H1 (cell line): Measurements from ENCODE around the gene TNRC6B.

Experiments
- CHD1 ChIP-seq: IDR thresholded peaks from 2 replicates; pipeline ENCODE4 v1.6.1; 2012; ENCODE audit warnings: low read depth, low read length, improper control_type of control experiment
- CTCF ChIP-seq, 3 experiments: IDR thresholded peaks; 1 replicate in 2 of 3; 2 replicates in 1 of 3; pipeline versions ENCODE4 v1.5.1 to v1.6.1; 2011; ENCODE audit warnings: low read length in 3 of 3, mild to moderate bottlenecking in 3 of 3, inconsistent platforms in 2 of 3, low read depth in 1 of 3, moderate library complexity in 1 of 3; ENCODE audit not compliant: insufficient read depth in 1 of 3; ENCODE audit errors: control extremely low read depth in 1 of 3
- EP300 ChIP-seq, 2 experiments: IDR thresholded peaks; 1 replicate in 1 of 2; 2 replicates in 1 of 2; pipeline ENCODE4 v1.6.1; 2011 to 2012; ENCODE audit warnings: low read depth in 2 of 2, low read length in 2 of 2, mild to moderate bottlenecking in 2 of 2, borderline replicate concordance in 1 of 2, inconsistent platforms in 1 of 2, moderate library complexity in 1 of 2
- GTF2F1 ChIP-seq: IDR thresholded peaks from 2 replicates; pipeline ENCODE4 v1.6.1; 2012; ENCODE audit warnings: low read depth, low read length, improper control_type of control experiment, borderline replicate concordance
- KDM4A ChIP-seq: IDR thresholded peaks from one replicate; pipeline ENCODE4 v1.7.1; 2012; ENCODE audit warnings: low read depth, mild to moderate bottlenecking, moderate library complexity, low read length, inconsistent platforms; ENCODE audit not compliant: severe bottlenecking
- KDM5A ChIP-seq: fragments of 200-600 bp; IDR thresholded peaks from 2 replicates; pipeline ENCODE4 v1.7.1; 2012; ENCODE audit warnings: mild to moderate bottlenecking, low read length, inconsistent platforms, mixed read lengths
- MAX ChIP-seq: IDR thresholded peaks from 2 replicates; pipeline ENCODE4 v1.6.1; 2012; ENCODE audit warnings: inconsistent platforms
- POLR2A ChIP-seq, 2 experiments: IDR thresholded peaks; 1 replicate in 1 of 2; 2 replicates in 1 of 2; pipeline ENCODE4 v1.6.1; 2011; ENCODE audit warnings: low read depth in 2 of 2, low read length in 2 of 2, mild to moderate bottlenecking in 2 of 2; ENCODE audit errors: control extremely low read depth in 1 of 2
- RAD21 ChIP-seq, 2 experiments: IDR thresholded peaks in 1 of 2; conservative IDR thresholded peaks in 1 of 2; 2 replicates each; pipeline ENCODE4 v1.6.1; 2011; ENCODE audit warnings: low read depth in 2 of 2, low read length in 2 of 2, improper control_type of control experiment in 1 of 2, inconsistent platforms in 1 of 2, mild to moderate bottlenecking in 1 of 2, moderate library complexity in 1 of 2
- RFX5 ChIP-seq: IDR thresholded peaks from 2 replicates; pipeline ENCODE4 v1.6.1; 2011; ENCODE audit warnings: low read depth, low read length, improper control_type of control experiment, borderline replicate concordance
- SP1 ChIP-seq: IDR thresholded peaks from 2 replicates; pipeline ENCODE4 v1.6.1; 2011; ENCODE audit warnings: low read depth, low read length

DNA sequence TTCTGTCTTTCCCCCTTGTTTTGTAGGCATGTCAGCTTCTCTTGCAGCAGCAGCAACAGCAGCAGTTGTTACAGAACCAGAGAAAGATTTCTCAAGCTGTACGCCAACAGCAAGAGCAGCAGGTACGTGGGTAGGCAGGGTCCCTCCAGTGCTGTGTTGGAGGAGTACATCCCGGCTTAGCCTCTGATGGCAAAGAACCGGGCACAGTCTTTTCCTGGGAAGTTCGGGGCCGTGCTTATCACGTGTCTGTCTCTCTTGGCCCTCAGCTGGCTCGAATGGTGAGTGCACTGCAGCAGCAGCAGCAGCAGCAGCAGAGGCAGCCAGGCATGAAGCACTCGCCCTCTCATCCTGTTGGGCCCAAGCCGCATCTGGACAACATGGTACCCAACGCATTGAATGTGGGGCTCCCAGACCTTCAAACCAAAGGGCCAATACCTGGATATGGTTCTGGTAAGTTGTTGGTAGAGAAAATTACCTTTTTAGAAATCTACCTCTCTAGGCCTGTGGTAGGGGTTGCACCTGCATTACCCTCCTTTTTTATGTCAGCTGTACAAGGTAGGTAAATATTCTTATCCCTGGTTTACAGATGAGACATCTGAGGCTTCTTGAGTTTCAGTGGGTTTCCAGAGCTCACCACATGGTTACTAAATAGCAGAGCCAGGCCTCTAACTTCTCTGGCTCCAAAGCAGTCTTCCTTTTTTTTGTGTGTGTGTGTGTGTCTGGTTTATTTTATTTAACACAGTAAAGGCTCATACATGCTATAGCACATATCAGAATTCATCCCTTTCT lies 123.4 kb downstream of the TNRC6B start:
- TF ChIP-seq RFX5 (no peak), CHD1 (no peak), SP1 (no peak), MAX (no peak), KDM4A (no peak), CTCF (IDR thresholded peaks at IDR 0.05; ENCODE audit: control extremely low read depth in 1 of 3, insufficient read depth in 1 of 3, low read depth in 1 of 3, low read length in 3 of 3) (no peak), EP300 (IDR thresholded peaks at IDR 0.05; ENCODE audit: borderline replicate concordance in 1 of 2, low read depth in 2 of 2, low read length in 2 of 2) (no peak), RAD21 (IDR thresholded peaks at IDR 0.05 in 1 of 2, conservative IDR thresholded peaks at IDR 0.05 in 1 of 2; ENCODE audit: low read depth in 2 of 2, low read length in 2 of 2) (no peak), POLR2A (IDR thresholded peaks at IDR 0.05; ENCODE audit: control extremely low read depth in 1 of 2, low read depth in 2 of 2, low read length in 2 of 2) (no peak), GTF2F1 (no peak), KDM5A (no peak)
